ENCODE measurements around the gene SOCS7.
"Not testable (repeated sequence)": the region's sequence is repeated elsewhere in the genome, so short reads cannot be mapped to it uniquely, and the experiment has no call there.

The SOCS7 gene

DNA sequence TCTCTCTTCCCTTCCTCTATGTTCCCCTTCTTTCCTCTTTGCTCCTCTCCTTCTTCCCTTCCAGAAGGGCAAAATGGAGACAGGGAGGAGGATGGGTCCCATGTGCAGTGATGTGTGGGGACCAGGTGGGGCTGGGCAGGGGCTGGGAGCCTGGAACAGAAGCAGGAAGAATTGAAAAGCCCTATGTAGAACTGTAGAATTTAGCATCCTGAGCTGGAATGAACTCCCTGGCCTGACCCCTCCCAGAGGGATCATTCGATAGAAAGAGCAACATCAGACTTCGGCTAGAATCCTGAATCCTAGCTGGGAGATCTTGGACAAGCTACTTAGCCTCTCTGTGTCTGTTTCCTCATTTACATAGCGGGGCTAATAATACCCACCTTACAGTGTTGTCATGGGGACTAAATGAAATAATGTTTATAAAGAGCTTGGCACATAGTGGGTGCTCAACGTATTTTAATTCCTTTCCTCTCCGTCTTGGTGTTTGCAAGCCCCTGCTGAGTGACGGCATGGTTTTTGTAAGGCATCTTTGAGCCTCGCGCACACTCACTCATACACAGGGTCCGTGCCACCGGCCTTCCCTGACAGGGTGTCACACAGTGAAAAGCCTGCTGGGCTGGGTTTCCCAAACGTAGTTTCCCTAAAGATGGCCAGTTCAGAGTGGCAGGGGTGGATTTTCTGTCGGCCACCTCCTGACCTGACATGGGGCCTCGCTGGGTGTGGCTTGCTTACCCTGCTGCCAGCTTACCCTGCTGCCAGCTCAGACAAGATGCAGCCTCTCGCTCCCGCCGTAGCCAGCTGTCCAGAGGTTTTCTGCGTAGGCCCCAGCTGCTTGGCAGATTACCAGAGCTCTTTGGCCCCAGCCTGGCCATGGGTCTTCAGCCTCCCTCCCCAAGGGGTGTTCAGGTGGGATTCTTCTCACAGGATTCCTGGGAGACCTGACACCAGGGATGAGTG is 70.5 kb downstream of the SOCS7 start:
- DNase-seq (ENCODE audit: low read depth) = no peak

- DNase-seq (ENCODE audit: low read depth) = no peak
Measured at GRCh38 chr17:38424297-38424972, 72.8 kb downstream of the SOCS7 start.

DNA sequence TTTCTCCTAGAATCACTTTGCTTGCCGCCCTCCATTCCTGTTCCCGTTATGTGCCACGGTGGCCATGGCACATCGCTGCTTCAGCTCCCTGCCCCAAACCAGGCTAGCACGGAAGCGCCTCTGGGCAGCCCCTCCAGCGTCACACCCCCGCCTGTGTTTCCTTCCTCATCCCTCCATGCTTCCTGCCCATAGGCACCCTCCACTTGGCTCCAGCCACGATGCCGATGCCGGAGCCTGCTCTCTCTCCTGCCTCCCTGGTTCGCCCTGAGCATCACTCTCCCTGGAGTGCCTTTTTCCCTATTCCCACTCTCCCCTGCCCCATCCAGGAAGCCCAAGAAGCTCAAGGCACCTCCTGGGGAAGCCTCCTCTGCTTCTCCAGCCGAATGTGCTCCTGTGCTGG is 73.4 kb downstream of the SOCS7 start:
- no peak for DNase-seq (ENCODE audit: low read depth)

GRCh38 chr17:38425744-38426143 is 74.1 kb downstream of the SOCS7 start:
- DNase-seq (ENCODE audit: low read depth) = no peak

DNA sequence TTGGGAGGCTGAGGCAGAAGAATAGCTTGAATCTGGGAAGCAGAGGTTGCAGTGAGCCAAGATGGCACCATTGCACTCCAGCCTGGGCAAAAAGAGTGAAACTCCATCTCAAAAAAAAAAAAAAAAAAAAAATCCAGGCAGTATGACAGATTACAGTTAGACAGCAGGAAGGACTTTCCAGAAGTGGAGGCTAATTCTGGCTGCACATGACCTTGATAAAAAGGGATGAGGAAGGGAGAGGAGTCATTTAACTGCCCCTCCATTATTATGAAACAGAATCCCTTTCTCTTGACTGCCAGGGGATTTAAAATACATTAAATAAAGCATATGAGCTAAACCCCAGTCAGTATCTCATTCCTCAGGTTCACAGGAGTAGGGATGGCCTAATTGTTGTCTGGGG is 74.8 kb downstream of the SOCS7 start:
- no peak for DNase-seq (ENCODE audit: low read depth)

- DNase-seq (ENCODE audit: low read depth) = no peak
Measured at GRCh38 chr17:38427160-38427949, 75.7 kb downstream of the SOCS7 start.

GRCh38 chr17:38428112-38428642 is 76.5 kb downstream of the SOCS7 start, which contains the start of gene ARHGAP23:
Gene ARHGAP23 (plus strand): TSS chr17:38428464. CDS start chr17:38428486, 22 bp downstream.
- DNase-seq (ENCODE audit: low read depth) = no peak

GRCh38 chr17:38428643-38429371 is 77.2 kb downstream of the SOCS7 start:
- DNase-seq (ENCODE audit: low read depth) = no peak

GRCh38 chr17:38429476-38430100 is 77.9 kb downstream of the SOCS7 start:
- no peak for DNase-seq (ENCODE audit: low read depth)

GRCh38 chr17:38430316-38430715 is 78.7 kb downstream of the SOCS7 start:
- no peak for DNase-seq (ENCODE audit: low read depth)

- no peak for DNase-seq (ENCODE audit: low read depth)
Measured at GRCh38 chr17:38430822-38431221, 79.2 kb downstream of the SOCS7 start.

DNA sequence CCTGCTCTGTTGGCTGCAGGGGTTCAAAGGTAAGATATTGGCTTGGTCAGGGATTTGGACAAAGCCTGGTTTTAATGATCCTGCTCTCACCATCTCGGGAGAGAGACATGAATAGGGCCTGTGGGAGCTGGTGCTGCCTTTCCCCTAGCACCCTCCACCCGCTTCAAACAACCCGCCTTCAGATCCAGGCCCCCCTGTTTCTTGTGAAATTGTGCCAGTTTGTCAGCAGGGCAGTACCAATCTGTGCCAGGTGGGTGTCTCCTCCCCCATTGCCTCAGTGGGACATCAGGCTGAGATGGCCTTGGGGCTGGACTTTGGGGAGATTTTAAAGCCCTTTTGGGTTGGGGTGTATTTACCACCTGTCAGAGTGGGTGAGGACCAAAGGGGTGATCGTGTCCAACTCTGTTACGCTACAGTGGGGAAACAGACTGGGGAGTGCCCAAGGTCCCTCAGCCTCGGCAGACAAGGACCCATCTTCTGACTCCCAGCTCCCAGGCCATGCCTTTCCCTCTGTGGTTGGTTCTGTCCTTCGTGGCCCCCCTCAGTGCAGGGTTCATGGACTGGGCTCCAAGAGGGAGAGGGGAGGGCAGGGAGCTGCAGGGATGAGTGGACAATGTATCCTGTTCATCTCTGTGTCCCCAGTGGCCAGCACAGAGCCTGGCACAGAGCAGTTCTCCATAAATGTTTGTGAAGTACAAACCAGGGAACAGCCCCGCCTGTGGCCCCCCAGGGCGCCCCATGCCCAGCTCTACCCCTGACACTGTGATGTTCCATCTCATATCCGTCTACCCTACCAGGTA is 79.9 kb downstream of the SOCS7 start:
- no peak for DNase-seq (ENCODE audit: low read depth)

DNA sequence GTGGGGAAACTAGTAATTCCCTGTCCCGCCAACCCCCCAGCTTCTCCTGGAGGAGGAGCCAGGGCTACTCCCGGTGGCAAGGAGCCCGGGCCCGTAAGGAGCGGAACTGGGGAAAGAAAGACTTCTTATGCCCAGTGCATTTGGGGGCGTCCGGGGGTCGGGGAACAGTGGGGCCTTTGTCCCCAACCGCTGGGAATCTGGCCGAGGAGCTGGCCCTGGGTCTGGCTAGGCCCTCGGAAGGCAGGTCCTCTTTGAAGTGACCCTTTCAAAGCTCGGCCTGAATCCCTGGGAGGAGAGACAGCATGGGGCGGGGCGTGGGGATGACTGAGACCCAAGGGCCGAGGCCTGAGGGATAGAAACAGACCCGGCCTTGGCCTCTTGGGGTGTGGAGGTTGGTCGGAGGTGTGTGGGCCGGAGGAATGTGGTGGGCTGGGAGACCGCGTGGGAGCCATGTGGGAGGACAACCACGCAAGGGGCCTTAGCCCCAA is 82.6 kb downstream of the SOCS7 start:
- no peak for DNase-seq (ENCODE audit: low read depth)

GRCh38 chr17:38435795-38436194 is 84.2 kb downstream of the SOCS7 start:
- no peak for DNase-seq (ENCODE audit: low read depth)

DNA sequence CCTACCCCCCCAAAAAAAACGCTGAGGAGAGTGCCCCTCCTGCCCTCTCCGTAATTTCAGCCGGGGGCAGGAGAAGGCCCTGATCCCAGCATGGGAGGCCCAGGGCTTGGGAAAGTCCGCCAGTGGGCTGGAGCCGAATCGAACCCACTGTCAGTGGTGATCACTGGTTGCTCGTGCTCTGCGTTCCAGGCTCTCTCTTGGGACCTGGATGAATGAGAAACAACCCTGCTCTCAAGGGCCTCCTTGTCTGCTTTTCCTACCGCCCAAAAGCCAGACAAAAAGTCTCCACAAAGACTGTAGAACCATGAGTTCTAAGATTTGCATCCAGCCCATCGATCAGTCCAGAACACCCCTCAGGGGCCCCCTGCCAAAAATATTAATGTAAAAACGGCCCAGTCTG is 84.7 kb downstream of the SOCS7 start:
- DNase-seq (ENCODE audit: low read depth) = no peak

GRCh38 chr17:38437313-38437712 is 85.7 kb downstream of the SOCS7 start:
- not testable (repeated sequence) for DNase-seq (ENCODE audit: low read depth)

DNA sequence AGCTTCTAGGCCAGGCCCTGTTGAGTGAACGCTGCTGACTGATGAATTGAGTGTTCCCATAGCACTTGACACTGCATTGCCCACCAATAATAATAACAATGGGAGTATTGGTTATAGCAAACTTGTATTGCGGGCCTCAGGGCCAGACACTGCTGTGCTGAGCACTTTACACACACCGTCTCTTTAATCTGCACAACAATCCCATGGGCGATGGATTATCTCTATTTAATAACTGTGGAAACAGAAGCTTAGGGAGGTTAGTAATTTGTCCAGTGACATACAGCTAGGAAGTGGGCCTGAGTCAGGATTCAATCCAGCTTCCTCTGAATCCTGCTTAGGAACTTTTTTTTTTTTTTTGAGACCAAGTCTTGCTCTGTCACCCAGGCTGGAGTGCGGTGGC is 87.8 kb downstream of the SOCS7 start:
- DNase-seq (ENCODE audit: low read depth) = no peak

GRCh38 chr17:38440614-38441397 is 89.2 kb downstream of the SOCS7 start:
- DNase-seq (ENCODE audit: low read depth) = no peak

- no peak for DNase-seq (ENCODE audit: low read depth)
Measured at GRCh38 chr17:38441429-38442061, 89.9 kb downstream of the SOCS7 start.
